GM18907 (cell line): ENCODE data around the gene C16orf92.
A peak's percentile ranks its signal among the peaks of the same experiment; 100 is the strongest.

Experiments used
- ATAC-seq: cut with Tn5 transposase; IDR thresholded peaks from one replicate; pipeline ENCODE4 v1.9.1; 2021; ENCODE audit warnings: mild to moderate bottlenecking, moderate library complexity; ENCODE audit not compliant: unreplicated experiment

C16orf92 gene

DNA sequence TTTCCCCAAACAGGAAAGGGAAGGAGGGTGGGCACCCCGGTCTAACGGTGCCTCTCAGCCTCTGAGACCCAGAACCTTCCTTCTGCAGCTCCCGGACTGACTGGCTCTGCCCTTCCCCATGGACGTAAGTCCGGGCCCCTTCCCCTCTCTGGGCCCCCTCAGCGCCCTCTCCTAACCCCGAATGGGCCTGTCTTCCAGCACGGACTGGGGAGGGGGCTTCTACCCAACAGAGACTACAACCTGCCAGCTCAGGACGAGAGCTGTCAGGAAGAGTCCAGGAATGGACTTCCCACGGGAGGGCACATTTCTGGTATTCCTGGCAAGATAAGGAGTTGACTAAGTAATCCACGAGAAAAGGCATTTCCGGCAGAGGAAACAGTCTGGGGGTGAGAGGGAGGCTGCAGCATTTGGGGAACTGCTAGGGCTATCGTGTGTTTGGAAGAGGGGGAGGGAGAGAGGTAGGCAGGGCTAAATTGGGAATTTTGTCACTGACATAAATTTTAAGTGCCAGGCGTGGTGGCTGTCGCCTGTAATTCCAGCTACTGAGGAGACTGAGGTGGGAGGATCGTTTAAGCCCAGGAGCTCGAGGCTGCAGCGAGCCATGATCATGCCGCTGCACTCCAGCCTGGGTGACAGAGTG is 30.5 kb downstream of the C16orf92 start:
- ATAC-seq = peak; percentile 18

- ATAC-seq = no peak
These were observed 31.5 kb downstream of the C16orf92 start for GRCh38 chr16:30054451-30054850.

DNA sequence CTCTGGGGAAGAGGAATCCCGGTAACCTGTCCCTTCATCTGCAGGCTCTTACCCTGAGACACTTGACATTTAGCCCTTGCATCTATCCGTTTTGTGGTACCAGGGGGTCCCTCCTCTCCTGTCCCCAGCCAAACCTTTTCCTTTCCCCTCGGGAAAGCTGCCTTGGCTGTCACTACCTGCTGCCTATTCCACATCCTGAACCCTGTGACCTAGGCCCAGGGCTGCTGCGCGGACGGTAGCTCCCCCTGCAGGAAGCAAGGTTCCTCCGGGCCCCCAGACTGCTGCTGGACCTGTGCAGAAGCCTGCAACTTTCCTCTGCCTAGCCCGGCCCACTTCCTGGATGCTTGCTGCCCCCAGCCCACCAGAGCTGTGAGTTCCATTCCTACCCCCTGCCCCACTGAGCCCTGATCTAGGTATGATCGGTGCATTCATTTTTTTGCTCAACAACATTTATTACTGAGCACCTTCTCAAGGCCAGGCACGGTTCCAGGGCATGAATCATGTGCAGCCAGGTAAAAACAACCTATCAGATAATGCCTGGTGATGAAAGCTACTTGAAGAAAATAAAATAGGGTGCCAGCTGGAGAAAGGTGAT is 32.1 kb downstream of the C16orf92 start:
- ATAC-seq = no peak

GRCh38 chr16:30060346-30060745 is 37.3 kb downstream of the C16orf92 start:
- ATAC-seq = no peak

GRCh38 chr16:30060836-30061554 is 38.0 kb downstream of the C16orf92 start:
- ATAC-seq = no peak

- ATAC-seq = peak; percentile 1
These were observed 40.4 kb downstream of the C16orf92 start for GRCh38 chr16:30063278-30063892.

GRCh38 chr16:30063893-30064728 is 41.1 kb downstream of the C16orf92 start:
- peak; percentile 35 for ATAC-seq

GRCh38 chr16:30064729-30065101 is 41.7 kb downstream of the C16orf92 start:
- peak; percentile 2 for ATAC-seq

DNA sequence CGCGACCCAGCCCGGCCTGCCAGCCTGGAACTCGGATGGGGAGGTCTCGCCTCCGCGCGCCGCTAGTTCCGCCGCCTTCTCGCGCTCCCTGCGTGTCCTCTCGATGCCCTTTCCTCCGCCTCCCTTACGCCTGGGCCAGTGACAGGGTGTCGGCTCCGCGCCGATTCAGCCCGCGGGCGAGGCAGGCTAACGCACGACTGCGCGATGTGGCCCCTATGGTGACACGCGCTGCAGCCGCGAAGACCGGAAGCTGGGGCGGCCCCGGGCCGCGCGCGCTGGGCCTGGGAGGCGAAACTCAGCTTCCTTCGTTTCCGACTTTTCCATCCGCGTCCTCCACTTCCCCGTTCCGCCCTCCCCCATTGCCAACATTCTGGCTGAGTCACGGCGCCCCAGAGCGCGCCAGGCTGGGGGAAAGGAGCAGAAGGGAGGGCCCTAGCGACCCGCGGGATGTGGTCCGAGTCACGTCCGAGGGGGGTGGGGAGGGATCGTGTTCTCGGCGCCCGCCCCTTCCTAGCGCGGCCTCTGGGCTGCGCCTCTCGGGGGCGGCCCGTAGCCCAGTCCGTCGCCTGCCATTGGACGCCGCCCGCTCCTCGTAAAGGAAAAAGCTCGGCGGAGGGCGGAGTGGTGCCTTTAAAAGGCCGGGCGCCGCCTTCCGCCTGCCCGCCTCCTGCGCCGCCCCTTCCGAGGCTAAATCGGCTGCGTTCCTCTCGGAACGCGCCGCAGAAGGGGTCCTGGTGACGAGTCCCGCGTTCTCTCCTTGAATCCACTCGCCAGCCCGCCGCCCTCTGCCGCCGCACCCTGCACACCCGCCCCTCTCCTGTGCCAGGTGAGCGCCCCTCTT is 42.3 kb downstream of the C16orf92 start, which contains the start of gene ALDOA:
ALDOA (plus strand) TSS at position 659 of the 841 bp plus-strand sequence. CDS start 1,138 bp downstream, outside the sequence.
- ATAC-seq = peak; percentile 77

GRCh38 chr16:30065943-30066760 is 43.2 kb downstream of the C16orf92 start:
- peak; percentile 2 for ATAC-seq

GRCh38 chr16:30066761-30067583 is 44.0 kb downstream of the C16orf92 start:
- no peak for ATAC-seq

DNA sequence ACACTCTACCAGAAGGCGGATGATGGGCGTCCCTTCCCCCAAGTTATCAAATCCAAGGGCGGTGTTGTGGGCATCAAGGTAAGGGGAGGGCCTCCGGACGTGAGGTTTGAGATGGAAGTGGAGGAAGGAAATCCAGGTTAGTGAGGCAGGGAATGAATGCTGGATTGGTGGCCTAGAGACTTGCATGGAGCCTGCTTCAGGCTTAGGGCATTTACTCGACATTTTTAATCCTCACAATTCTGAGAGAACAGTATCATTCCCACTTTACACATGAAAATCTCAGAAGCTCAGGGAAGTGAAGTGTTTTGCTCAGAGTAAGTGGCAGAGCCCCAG is 44.6 kb downstream of the C16orf92 start:
- no peak for ATAC-seq

GRCh38 chr16:30068333-30068732 is 45.3 kb downstream of the C16orf92 start:
- no peak for ATAC-seq

- no peak for ATAC-seq
These were observed 46.0 kb downstream of the C16orf92 start for GRCh38 chr16:30068750-30069610.

- no peak for ATAC-seq
These were observed 46.8 kb downstream of the C16orf92 start for GRCh38 chr16:30069611-30070462.

DNA sequence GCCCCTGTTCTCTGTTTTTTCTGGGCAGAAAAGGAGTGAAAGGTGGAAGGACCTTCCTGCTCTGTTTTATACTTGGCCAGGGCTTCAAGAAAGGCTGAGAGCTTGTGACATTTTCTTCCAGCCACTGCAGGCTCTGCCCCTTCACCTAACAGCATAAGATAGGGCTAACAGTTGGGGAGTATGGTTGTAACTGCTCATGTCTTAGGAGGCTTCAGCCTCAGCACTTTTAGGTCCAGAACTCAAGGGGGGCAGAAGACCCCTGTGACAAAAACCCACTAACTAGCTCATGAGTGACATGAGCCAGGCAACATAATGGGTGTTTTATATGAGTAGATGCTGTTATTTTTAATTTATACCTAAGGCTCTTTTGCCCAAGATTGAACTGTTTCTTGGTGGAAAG is 47.5 kb downstream of the C16orf92 start:
- ATAC-seq = no peak
